Heart right ventricle (tissue), 16 donors: Measurements from ENCODE around the gene CISD2. TPM values are rescaled to one million over a fixed set of nuclear protein-coding genes. Genes with fewer than 3 reads are reported as not detected.

Experiments used
- ATAC-seq, 8 donors: fragments of 200-7000 bp; cut with Tn5 transposase; one replicate each; pipeline ENCODE4 v1.9.1; 2020; ENCODE audit warnings: mild to moderate bottlenecking in 8 of 8, moderate library complexity in 8 of 8, moderate number of reproducible peaks in 1 of 8
- DNase-seq, 2 donors: peaks; one replicate each; pipeline ENCODE4 v3.0.0-alpha.2; 2020
- H3K27ac ChIP-seq, 10 donors: fragments of 200-600 bp; sonication (generic) in 2 of 10; one replicate each; pipeline versions ENCODE4 v1.5.0 to v1.8.0; 2020 to 2022; ENCODE audit warnings: mild to moderate bottlenecking in 3 of 10
- H3K27me3 ChIP-seq, 7 donors: fragments of 200-600 bp; one replicate each; pipeline ENCODE4 v1.8.0; 2021 to 2022; ENCODE audit warnings: mild to moderate bottlenecking in 2 of 7
- H3K36me3 ChIP-seq, 9 donors: fragments of 200-600 bp; sonication (generic) in 1 of 9; one replicate each; pipeline versions ENCODE4 v1.5.0 to v1.8.0; 2020 to 2022; ENCODE audit warnings: mild to moderate bottlenecking in 2 of 9
- H3K4me1 ChIP-seq, 9 donors: fragments of 200-600 bp; sonication (generic) in 1 of 9; one replicate each; pipeline versions ENCODE4 v1.5.0 to v1.8.0; 2020 to 2022; ENCODE audit warnings: mild to moderate bottlenecking in 4 of 9
- H3K4me3 ChIP-seq, 10 donors: fragments of 200-600 bp; sonication (generic) in 2 of 10; one replicate each; pipeline versions ENCODE4 v1.5.0 to v1.8.0; 2020 to 2022; ENCODE audit warnings: mild to moderate bottlenecking in 7 of 10, moderate library complexity in 2 of 10
- H3K9me3 ChIP-seq, 11 donors: fragments of 200-600 bp in 10 of 11; sonication (generic) in 2 of 11; one replicate each; pipeline versions ENCODE4 v1.5.0 to v1.8.0; 2013 to 2022; ENCODE audit warnings: mild to moderate bottlenecking in 2 of 11, control low read depth in 1 of 11, moderate library complexity in 1 of 11
- CTCF ChIP-seq, 9 donors: fragments of 200-600 bp; sonication (generic) in 2 of 9; IDR thresholded peaks; one replicate each; pipeline versions ENCODE4 v1.5.0 to v1.8.0; 2021 to 2022; ENCODE audit warnings: antibody characterized with exemption in 9 of 9, mild to moderate bottlenecking in 5 of 9, moderate library complexity in 1 of 9
- WGBS, 2 donors: extraction: QIAGEN DNeasy Blood & Tissue Kit; methylation state at CpG; one replicate each; pipeline ENCODE4 v1.1.7; 2013; ENCODE audit warnings: inconsistent platforms in 1 of 2; 5-methylcytosine and 5-hydroxymethylcytosine counted together
- intact Hi-C, 10 donors: fragments of 100-400 bp; cut with DNase I; formaldehyde crosslinking; loops; one replicate each; pipeline versions ENCODE4 v1.11.1 to v1.14.2; 2022
- polyA plus RNA-seq, 2 donors: library from polyadenylated mRNA; stranded (reverse); fragments of 200-250 nt; gene quantifications; one replicate each; pipeline ENCODE4 v1.2.3, GENCODE V29; 2013
- total RNA-seq, 10 donors: library from RNA; stranded (reverse); fragmentation: NEBNext Ultra II Directional in 3 of 10; extraction: Animal tissue kit (Norgen Biotek cat#: 25700) in 3 of 10; gene quantifications; one replicate each; pipeline versions ENCODE4 v1.2.1 to v1.2.4, GENCODE V29; 2021 to 2023
- donor health status: Arrhythmogenic right ventricular cardiomyopathy.
- donor health status: ischemic (EF 13 %, LVEDD 7.1; RV severe dilation, severe dysfunction).
- donor health status: healthy with polysubstance abuse.
- donor health status: DM: no; HTN: yes; CAD: no.
- donor health status: DM: no; HTN: no; CAD: no.
- donor health status: ischemic (EF 25% LVEDD 6.9; RV normal size, moderate dysfunction).
- donor health status: ischemic (EF 25% LVEDD 5.7; RV mildly dilated, moderate dysfunction).
- donor health status: healthy.
- donor health status: DM: yes; HTN: yes; CAD: no.
- donor health status: Ischemic cardiomyopathy.
- donor health status: ischemic (EF 35%, LVEDD 5.7; RV mildly dilated, moderate dysfunction).
- donor health status: nonischemic (EF 11% LVEDD 7.7; RV severe dilation, severe dysfunction).
- donor health status: DM: yes; HTN: yes; CAD: no.
- donor health status: PGD.
- donor health status: ischemic (EF 29% LVEDD 5.4; RV normal size, mild dysfunction).
- donor health status: nonischemic (EF 23%, LVEDD 6.1; RV moderate dilation, normal function).

The CISD2 gene
- total and polyA plus RNA-seq, 12 donors, result 11.0 to 31.0 (median 16.9) TPM

GRCh38 chr4:102847687-102848086 lies 21.1 kb upstream of the CISD2 start:
- no peak for TF ChIP-seq CTCF (IDR thresholded peaks at IDR 0.05)

DNA sequence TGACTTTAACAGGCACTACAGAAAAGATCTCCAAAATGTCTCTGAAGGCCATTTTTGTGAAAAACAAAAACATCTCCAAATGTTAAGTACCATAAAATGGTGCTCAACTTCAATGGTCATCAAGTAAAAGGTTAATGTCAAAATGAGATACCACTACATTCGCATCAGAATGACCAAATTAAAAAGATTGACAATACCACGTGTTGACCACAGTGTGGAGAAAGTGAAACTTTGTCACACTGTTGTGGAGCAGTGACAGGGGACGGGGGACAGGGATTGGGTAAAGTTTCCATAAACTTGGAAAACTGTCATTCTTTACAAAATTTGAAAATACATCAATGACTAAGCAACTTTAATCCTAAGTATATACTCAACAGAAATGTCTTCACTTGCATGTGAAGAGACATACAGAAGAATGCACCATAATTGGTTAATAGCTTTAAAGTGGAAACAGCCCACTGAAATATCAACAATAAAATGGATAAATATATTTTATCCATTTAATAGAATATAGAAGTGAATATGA lies 19.1 kb upstream of the CISD2 start:
- Histone ChIP-seq H3K36me3 (no peaks in the 10 kb centered on the region), H3K27ac (no peak overlapping the region), H3K4me1 (no peaks in the 10 kb centered on the region), H3K9me3 (no peaks in the 10 kb centered on the region), H3K4me3 (no peak overlapping the region), H3K27me3 (no peaks in the 10 kb centered on the region)
- no peak for TF ChIP-seq CTCF (IDR thresholded peaks at IDR 0.05)
- whole genome bisulfite sequencing, 2 donors, result 81 to 85% methylated on average over 3 of the region's 3 CpGs
- DNase-seq (no peak), ATAC-seq (no peak)
- intact Hi-C loops, result loop anchor here in 1 of 10 donors (10.0 kb wide), 1 partner anchor 155 kb away; no protein-coding TSS in a partner anchor

More at GRCh38 chr4:102847687-102848086, 21.1 kb upstream of the CISD2 start:
- ATAC-seq, result no peak
- no peaks in the 10 kb centered on the region for H3K27me3 ChIP-seq
- no peaks in the 10 kb centered on the region for H3K36me3 ChIP-seq
- 92 to 96% methylated on average over 8 of the region's 8 CpGs for WGBS, 2 donors
- H3K4me3 ChIP-seq, result no peak overlapping the region
- no peaks in the 10 kb centered on the region for H3K9me3 ChIP-seq
- no peak for DNase-seq
- intact Hi-C loops, result loop anchor here in 1 of 10 donors (10.0 kb wide), 1 partner anchor 157 kb away; no protein-coding TSS in a partner anchor
- no peak overlapping the region for H3K27ac ChIP-seq
- no peaks in the 10 kb centered on the region for H3K4me1 ChIP-seq

GRCh38 chr4:102850370-102850769 lies 18.4 kb upstream of the CISD2 start:
- no peaks in the 10 kb centered on the region for H3K9me3 ChIP-seq
- WGBS, 2 donors, result 97% methylated on average over 2 of the region's 2 CpGs
- DNase-seq (no peak), ATAC-seq (no peak)
- no peaks in the 10 kb centered on the region for H3K4me1 ChIP-seq
- H3K27ac ChIP-seq, result no peak overlapping the region
- H3K4me3 ChIP-seq, result no peak overlapping the region
- intact Hi-C loops, result no loop called here
- no peaks in the 10 kb centered on the region for H3K36me3 ChIP-seq
- no peaks in the 10 kb centered on the region for H3K27me3 ChIP-seq
- no peak for TF ChIP-seq CTCF (IDR thresholded peaks at IDR 0.05)

- intact Hi-C loops, result no loop called here
- no peak for TF ChIP-seq CTCF (IDR thresholded peaks at IDR 0.05)
- H3K27ac ChIP-seq, result no peak overlapping the region
- H3K36me3 ChIP-seq, result no peaks in the 10 kb centered on the region
- H3K4me3 ChIP-seq, result no peak overlapping the region
- peaks cover 0 to 25% (median 11%) of the 10 kb centered on the region in 11 donors for H3K9me3 ChIP-seq
- 94 to 95% methylated on average over 2 of the region's 2 CpGs for WGBS, 2 donors
- H3K4me1 ChIP-seq, result peaks cover 0 to 16% (median 0%) of the 10 kb centered on the region in 9 donors
- ATAC-seq (no peak), DNase-seq (no peak)
- H3K27me3 ChIP-seq, result no peaks in the 10 kb centered on the region
These were observed 9.8 kb upstream of the CISD2 start for GRCh38 chr4:102858828-102859464.
